Measurements from ENCODE around the gene E2F8.

E2F8 gene

GRCh38 chr11:19187833-19188258 lies 52.9 kb downstream of the E2F8 start:
- no peak for DNase-seq (ENCODE audit: low read depth)
- no peak overlapping the region for H3K4me3 ChIP-seq (ENCODE audit: low read depth, low read length)
- TF ChIP-seq, protein P1, sequence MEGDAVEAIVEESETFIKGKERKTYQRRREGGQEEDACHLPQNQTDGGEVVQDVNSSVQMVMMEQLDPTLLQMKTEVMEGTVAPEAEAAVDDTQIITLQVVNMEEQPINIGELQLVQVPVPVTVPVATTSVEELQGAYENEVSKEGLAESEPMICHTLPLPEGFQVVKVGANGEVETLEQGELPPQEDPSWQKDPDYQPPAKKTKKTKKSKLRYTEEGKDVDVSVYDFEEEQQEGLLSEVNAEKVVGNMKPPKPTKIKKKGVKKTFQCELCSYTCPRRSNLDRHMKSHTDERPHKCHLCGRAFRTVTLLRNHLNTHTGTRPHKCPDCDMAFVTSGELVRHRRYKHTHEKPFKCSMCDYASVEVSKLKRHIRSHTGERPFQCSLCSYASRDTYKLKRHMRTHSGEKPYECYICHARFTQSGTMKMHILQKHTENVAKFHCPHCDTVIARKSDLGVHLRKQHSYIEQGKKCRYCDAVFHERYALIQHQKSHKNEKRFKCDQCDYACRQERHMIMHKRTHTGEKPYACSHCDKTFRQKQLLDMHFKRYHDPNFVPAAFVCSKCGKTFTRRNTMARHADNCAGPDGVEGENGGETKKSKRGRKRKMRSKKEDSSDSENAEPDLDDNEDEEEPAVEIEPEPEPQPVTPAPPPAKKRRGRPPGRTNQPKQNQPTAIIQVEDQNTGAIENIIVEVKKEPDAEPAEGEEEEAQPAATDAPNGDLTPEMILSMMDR (IDR thresholded peaks at IDR 0.05; ENCODE audit: low read depth, low read length, missing control alignments), result no peak

DNA sequence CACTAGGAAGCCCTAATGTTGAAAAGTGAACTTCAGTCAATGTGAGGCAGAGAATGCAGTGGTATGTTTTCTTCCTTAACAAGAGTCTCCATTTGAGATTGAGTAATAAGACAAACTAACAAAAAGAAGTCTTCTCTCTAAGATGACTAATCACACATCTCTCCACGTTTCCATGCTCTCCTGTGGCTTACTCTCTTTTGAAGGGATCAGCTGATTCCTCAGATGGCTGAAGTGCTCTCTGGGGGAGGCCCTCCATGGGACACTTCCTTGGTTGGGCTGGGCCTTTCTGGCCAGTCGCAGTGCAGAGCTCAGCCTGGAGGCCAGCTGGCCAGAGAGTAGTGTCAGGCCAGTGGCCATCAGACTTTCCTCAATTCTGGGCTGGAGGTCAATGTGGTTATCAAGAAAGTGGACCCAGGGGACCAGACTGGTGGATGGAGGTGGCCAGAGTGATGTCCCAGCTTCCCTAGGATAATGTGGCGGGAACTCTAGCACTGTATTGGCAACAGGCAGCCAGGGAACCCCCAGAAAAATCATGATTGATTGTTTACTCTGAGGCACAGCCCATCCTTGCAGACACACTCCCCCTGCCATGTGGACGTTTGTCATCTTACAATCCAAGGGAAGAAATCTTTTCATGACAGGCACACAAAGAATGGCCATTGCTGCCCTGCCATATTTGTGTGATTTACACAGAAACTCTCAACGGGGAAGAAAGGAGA lies 53.5 kb downstream of the E2F8 start:
- TF ChIP-seq, protein P1 (IDR thresholded peaks at IDR 0.05; ENCODE audit: low read depth, low read length, missing control alignments), result no peak
- no peak overlapping the region for H3K4me3 ChIP-seq (ENCODE audit: low read depth, low read length)
- no peak for DNase-seq (ENCODE audit: low read depth)

- no peak for DNase-seq (ENCODE audit: low read depth)
- no peak overlapping the region for H3K4me3 ChIP-seq (ENCODE audit: low read depth, low read length)
- TF ChIP-seq, protein P1 (IDR thresholded peaks at IDR 0.05; ENCODE audit: low read depth, low read length, missing control alignments), result no peak
Measured at GRCh38 chr11:19185516-19186052, 55.2 kb downstream of the E2F8 start.

- TF ChIP-seq, protein P1 (IDR thresholded peaks at IDR 0.05; ENCODE audit: low read depth, low read length, missing control alignments), result no peak
- no peak for DNase-seq (ENCODE audit: low read depth)
- no peak overlapping the region for H3K4me3 ChIP-seq (ENCODE audit: low read depth, low read length)
Measured at GRCh38 chr11:19185036-19185435, 55.7 kb downstream of the E2F8 start.

DNA sequence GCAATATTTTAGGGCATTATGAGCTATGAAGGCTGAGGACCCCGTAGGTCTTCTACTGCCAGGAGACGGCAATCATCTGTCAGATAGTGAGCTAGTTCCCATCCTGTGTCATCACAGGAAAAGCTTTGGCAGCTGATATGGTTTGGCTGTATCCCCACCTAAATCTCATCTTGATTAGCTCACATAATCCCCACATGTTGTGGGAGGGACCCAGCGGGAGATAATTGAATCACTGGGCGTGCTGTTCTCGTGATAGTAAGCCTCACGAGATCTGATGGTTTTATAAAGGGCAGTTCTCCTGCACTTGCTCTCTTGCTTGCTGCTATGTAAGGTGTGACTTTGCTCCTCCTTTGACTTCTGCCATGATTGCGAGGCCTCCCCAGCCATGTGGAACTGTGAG lies 57.1 kb downstream of the E2F8 start:
- TF ChIP-seq, protein P1 (IDR thresholded peaks at IDR 0.05; ENCODE audit: low read depth, low read length, missing control alignments), result no peak

GRCh38 chr11:19181531-19182261 lies 59.0 kb downstream of the E2F8 start:
- DNase-seq (ENCODE audit: low read depth), result no peak
- TF ChIP-seq, protein P1 (IDR thresholded peaks at IDR 0.05; ENCODE audit: low read depth, low read length, missing control alignments), result no peak
- no peak overlapping the region for H3K4me3 ChIP-seq (ENCODE audit: low read depth, low read length)

More for the DNA sequence above, 57.1 kb downstream of the E2F8 start:
- DNase-seq (ENCODE audit: low read depth), result no peak
- H3K4me3 ChIP-seq (ENCODE audit: low read depth, low read length), result no peak overlapping the region

Measured in GM12864 (cell line).